Measurements from ENCODE around the gene STK24.

DNA sequence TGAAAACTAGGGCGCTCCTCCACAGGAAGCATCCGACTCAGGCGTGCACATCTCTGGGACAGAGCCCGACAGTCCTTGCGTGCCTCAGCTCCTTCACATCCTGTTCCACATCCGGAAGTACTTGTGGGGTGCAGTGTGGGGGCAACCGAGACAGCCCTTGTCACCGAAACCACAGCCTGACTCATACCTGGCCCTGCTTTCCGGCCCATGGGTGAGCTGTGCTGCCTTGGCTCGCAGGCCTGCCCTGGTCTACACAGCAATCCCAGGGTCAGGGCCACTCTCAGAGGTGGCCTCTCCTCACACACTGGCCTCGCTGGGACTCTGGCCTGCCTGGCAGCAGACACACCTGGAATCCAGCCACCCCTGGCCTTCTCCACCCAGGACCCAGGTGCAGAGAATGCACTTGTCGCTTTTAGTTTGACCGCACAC lies 100.4 kb downstream of the STK24 start:
- TF ChIP-seq, protein P1, sequence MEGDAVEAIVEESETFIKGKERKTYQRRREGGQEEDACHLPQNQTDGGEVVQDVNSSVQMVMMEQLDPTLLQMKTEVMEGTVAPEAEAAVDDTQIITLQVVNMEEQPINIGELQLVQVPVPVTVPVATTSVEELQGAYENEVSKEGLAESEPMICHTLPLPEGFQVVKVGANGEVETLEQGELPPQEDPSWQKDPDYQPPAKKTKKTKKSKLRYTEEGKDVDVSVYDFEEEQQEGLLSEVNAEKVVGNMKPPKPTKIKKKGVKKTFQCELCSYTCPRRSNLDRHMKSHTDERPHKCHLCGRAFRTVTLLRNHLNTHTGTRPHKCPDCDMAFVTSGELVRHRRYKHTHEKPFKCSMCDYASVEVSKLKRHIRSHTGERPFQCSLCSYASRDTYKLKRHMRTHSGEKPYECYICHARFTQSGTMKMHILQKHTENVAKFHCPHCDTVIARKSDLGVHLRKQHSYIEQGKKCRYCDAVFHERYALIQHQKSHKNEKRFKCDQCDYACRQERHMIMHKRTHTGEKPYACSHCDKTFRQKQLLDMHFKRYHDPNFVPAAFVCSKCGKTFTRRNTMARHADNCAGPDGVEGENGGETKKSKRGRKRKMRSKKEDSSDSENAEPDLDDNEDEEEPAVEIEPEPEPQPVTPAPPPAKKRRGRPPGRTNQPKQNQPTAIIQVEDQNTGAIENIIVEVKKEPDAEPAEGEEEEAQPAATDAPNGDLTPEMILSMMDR (IDR thresholded peaks at IDR 0.05; ENCODE audit: low read depth, low read length): no peak
- TF ChIP-seq EZH2phosphoT487 (IDR thresholded peaks at IDR 0.05; ENCODE audit: low read depth): no peak

Data from OCI-LY3 (cell line).